Lung (tissue), 12 donors: Measurements from ENCODE around the gene MIPEP. TPM values are rescaled to one million over a fixed set of nuclear protein-coding genes. Genes with fewer than 3 reads are reported as not detected.

ENCODE experiments used
- ATAC-seq: fragments of 200-7000 bp; cut with Tn5 transposase; one replicate; pipeline ENCODE4 v1.9.1; 2020; ENCODE audit warnings: moderate number of reproducible peaks; ENCODE audit not compliant: insufficient read depth, low FRiP score
- DNase-seq, 3 donors: peaks; one replicate each; pipeline ENCODE4 v3.0.0-alpha.2; 2013 to 2017
- H3K27ac ChIP-seq, 2 donors: one replicate each; pipeline ENCODE4 v1.5.1; 2013; ENCODE audit warnings: mild to moderate bottlenecking in 2 of 2, moderate library complexity in 2 of 2, control low read depth in 1 of 2, inconsistent platforms in 1 of 2, low read depth in 1 of 2, low read length in 1 of 2
- H3K27me3 ChIP-seq, 3 donors: one replicate each; pipeline ENCODE4 v1.5.1; 2013; ENCODE audit warnings: low read length in 2 of 3; ENCODE audit not compliant: control insufficient read depth in 3 of 3, insufficient read depth in 3 of 3
- H3K36me3 ChIP-seq, 4 donors: one replicate each; pipeline ENCODE4 v1.5.1; 2013; ENCODE audit warnings: low read length in 4 of 4, mild to moderate bottlenecking in 1 of 4, moderate library complexity in 1 of 4; ENCODE audit not compliant: control insufficient read depth in 4 of 4, insufficient read depth in 4 of 4
- H3K4me1 ChIP-seq, 5 donors: one replicate each; pipeline ENCODE4 v1.5.1; 2013; ENCODE audit warnings: low read length in 5 of 5, mild to moderate bottlenecking in 2 of 5, moderate library complexity in 1 of 5; ENCODE audit not compliant: control insufficient read depth in 5 of 5, insufficient read depth in 5 of 5
- H3K4me3 ChIP-seq: one replicate; pipeline ENCODE4 v1.5.1; 2013; ENCODE audit warnings: mild to moderate bottlenecking, control low read depth, moderate library complexity
- H3K9ac ChIP-seq, 2 donors: one replicate each; pipeline ENCODE4 v1.5.1; 2013; ENCODE audit warnings: low read length in 2 of 2, control low read depth in 1 of 2; ENCODE audit not compliant: insufficient read depth in 1 of 2
- H3K9me3 ChIP-seq, 4 donors: one replicate each; pipeline ENCODE4 v1.5.1; 2013; ENCODE audit warnings: low read length in 3 of 4, mild to moderate bottlenecking in 1 of 4, moderate library complexity in 1 of 4; ENCODE audit not compliant: control insufficient read depth in 4 of 4, insufficient read depth in 3 of 4
- WGBS, 2 donors: extraction: QIAGEN DNeasy Blood & Tissue Kit; methylation state at CpG; one replicate each; pipeline ENCODE4 v1.1.7; 2013; 5-methylcytosine and 5-hydroxymethylcytosine counted together
- polyA plus RNA-seq, 2 donors: library from polyadenylated mRNA; stranded (reverse); fragments of 200-250 nt; gene quantifications; one replicate each; pipeline ENCODE4 v1.2.1, GENCODE V29; 2013
- total RNA-seq, 2 donors: library from RNA; depleted of rRNA in 1 of 2; stranded (reverse); fragments of >200 nt in 1 of 2; gene quantifications; one replicate each; pipeline ENCODE4 v1.2.1, GENCODE V29; 2014 to 2021
- TF ChIP-seq, protein P1 (sequence below): IDR thresholded peaks from 2 replicates; pipeline ENCODE4 v1.5.1; 2012; ENCODE audit warnings: mild to moderate bottlenecking; ENCODE audit errors: control extremely low read depth, extremely low read depth
- donor health status: control.
- donor health status: control.
- donor health status: Bipolar disorder and iron deficiency.
- donor health status: healthy.
- donor health status: DM: yes; HTN: yes; CAD: no.

Gene MIPEP
- total and polyA plus RNA-seq, 4 donors: 12.9 to 35.1 (median 25.3) TPM

GRCh38 chr13:23703246-23703860 lies 185.8 kb downstream of the MIPEP start:
- H3K4me1 ChIP-seq: peaks cover 0 to 48% (median 28%) of the 10 kb centered on the region in 5 donors
- DNase-seq: peak; percentile 48 to 84 (median 71)
- H3K27ac ChIP-seq: peak overlapping the region in 1 of 2 donors; percentile 1
- peak overlapping the region in 1 of 2 donors; percentile 13 for H3K9ac ChIP-seq
- WGBS, 2 donors: 65 to 75% methylated on average over 11 of the region's 11 CpGs
- no peaks in the 10 kb centered on the region for H3K36me3 ChIP-seq
- H3K4me3 ChIP-seq: no peak overlapping the region
- H3K9me3 ChIP-seq: no peaks in the 10 kb centered on the region
- TF ChIP-seq, protein P1, sequence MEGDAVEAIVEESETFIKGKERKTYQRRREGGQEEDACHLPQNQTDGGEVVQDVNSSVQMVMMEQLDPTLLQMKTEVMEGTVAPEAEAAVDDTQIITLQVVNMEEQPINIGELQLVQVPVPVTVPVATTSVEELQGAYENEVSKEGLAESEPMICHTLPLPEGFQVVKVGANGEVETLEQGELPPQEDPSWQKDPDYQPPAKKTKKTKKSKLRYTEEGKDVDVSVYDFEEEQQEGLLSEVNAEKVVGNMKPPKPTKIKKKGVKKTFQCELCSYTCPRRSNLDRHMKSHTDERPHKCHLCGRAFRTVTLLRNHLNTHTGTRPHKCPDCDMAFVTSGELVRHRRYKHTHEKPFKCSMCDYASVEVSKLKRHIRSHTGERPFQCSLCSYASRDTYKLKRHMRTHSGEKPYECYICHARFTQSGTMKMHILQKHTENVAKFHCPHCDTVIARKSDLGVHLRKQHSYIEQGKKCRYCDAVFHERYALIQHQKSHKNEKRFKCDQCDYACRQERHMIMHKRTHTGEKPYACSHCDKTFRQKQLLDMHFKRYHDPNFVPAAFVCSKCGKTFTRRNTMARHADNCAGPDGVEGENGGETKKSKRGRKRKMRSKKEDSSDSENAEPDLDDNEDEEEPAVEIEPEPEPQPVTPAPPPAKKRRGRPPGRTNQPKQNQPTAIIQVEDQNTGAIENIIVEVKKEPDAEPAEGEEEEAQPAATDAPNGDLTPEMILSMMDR: no peak
- ATAC-seq: no peak
- H3K27me3 ChIP-seq: no peaks in the 10 kb centered on the region

GRCh38 chr13:23701636-23702035 lies 187.6 kb downstream of the MIPEP start:
- Histone ChIP-seq H3K9ac (no peak overlapping the region), H3K9me3 (no peaks in the 10 kb centered on the region), H3K27ac (no peak overlapping the region), H3K4me3 (no peak overlapping the region), H3K4me1 (peaks cover 0 to 60% (median 32%) of the 10 kb centered on the region in 5 donors), H3K27me3 (no peaks in the 10 kb centered on the region), H3K36me3 (no peaks in the 10 kb centered on the region)
- 86 to 93% methylated on average over 12 of the region's 12 CpGs for WGBS, 2 donors
- TF ChIP-seq, protein P1: no peak
- no peak for DNase-seq
- peak; percentile 23 for ATAC-seq

- H3K9me3 ChIP-seq: no peaks in the 10 kb centered on the region
- H3K27ac ChIP-seq: peak overlapping the region; percentile 12 to 20
- TF ChIP-seq, protein P1: no peak
- no peak overlapping the region for H3K4me3 ChIP-seq
- ATAC-seq: no peak
- H3K9ac ChIP-seq: no peak overlapping the region
- WGBS, 2 donors: 91 to 92% methylated on average over 5 of the region's 5 CpGs
- DNase-seq: no peak
- no peaks in the 10 kb centered on the region for H3K27me3 ChIP-seq
- H3K4me1 ChIP-seq: peaks cover 0 to 57% (median 29%) of the 10 kb centered on the region in 5 donors
- no peaks in the 10 kb centered on the region for H3K36me3 ChIP-seq
These were observed 188.0 kb downstream of the MIPEP start for GRCh38 chr13:23701186-23701585.

GRCh38 chr13:23699271-23699670 lies 189.9 kb downstream of the MIPEP start:
- no peaks in the 10 kb centered on the region for H3K27me3 ChIP-seq
- H3K9ac ChIP-seq: no peak overlapping the region
- 73 to 79% methylated on average over 2 of the region's 2 CpGs for WGBS, 2 donors
- no peak overlapping the region for H3K4me3 ChIP-seq
- H3K27ac ChIP-seq: no peak overlapping the region
- TF ChIP-seq, protein P1: no peak
- DNase-seq (no peak), ATAC-seq (no peak)
- peaks cover 0 to 38% (median 13%) of the 10 kb centered on the region in 5 donors for H3K4me1 ChIP-seq
- no peaks in the 10 kb centered on the region for H3K9me3 ChIP-seq
- H3K36me3 ChIP-seq: no peaks in the 10 kb centered on the region
